HL-60 (cell line): ENCODE data around the gene MYBPC1.
"Not testable (repeated sequence)": the region's sequence is repeated elsewhere in the genome, so short reads cannot be mapped to it uniquely, and the experiment has no call there.

Source experiments
- DNase-seq, 2 experiments: peaks; one replicate each; pipeline ENCODE4 v3.0.0-alpha.2; 2010 to 2020; ENCODE audit warnings: low read depth in 1 of 2, low spot score in 1 of 2
- H3K27ac ChIP-seq: fragments of 250-450 bp; sonication (Bioruptor Pico); replicated peaks from 2 replicates; pipeline ENCODE4 v1.5.1; 2020; ENCODE audit warnings: mild to moderate bottlenecking, moderate library complexity
- H3K27me3 ChIP-seq: fragments of 250-450 bp; sonication (Bioruptor Pico); 2 replicates; pipeline ENCODE4 v1.5.1; 2021; ENCODE audit warnings: mild to moderate bottlenecking, moderate library complexity; ENCODE audit not compliant: insufficient read depth, poor library complexity, severe bottlenecking
- H3K4me3 ChIP-seq: replicated peaks from 2 replicates; pipeline ENCODE4 v1.5.1; 2011; ENCODE audit warnings: mild to moderate bottlenecking, control low read depth, low read length; ENCODE audit not compliant: insufficient read depth
- GABPA ChIP-seq: IDR thresholded peaks from 2 replicates; pipeline ENCODE4 v1.6.1; 2012; ENCODE audit warnings: low read depth
- POLR2AphosphoS5 ChIP-seq: IDR thresholded peaks from 2 replicates; pipeline ENCODE4 v1.6.1; 2012; ENCODE audit warnings: low read depth
- SPI1 ChIP-seq: IDR thresholded peaks from 2 replicates; pipeline ENCODE4 v1.6.1; 2012; ENCODE audit warnings: low read depth, mild to moderate bottlenecking, borderline replicate concordance
- TF ChIP-seq, protein P1 (sequence below): IDR thresholded peaks from 2 replicates; pipeline ENCODE4 v1.6.1; 2012; ENCODE audit warnings: low read depth; ENCODE audit not compliant: insufficient replicate concordance
- TF ChIP-seq, protein P2 (sequence below): IDR thresholded peaks from one replicate; pipeline ENCODE4 v1.5.1; 2011; ENCODE audit warnings: low read length, control low read depth, inconsistent platforms; ENCODE audit not compliant: insufficient read depth

MYBPC1 gene

DNA sequence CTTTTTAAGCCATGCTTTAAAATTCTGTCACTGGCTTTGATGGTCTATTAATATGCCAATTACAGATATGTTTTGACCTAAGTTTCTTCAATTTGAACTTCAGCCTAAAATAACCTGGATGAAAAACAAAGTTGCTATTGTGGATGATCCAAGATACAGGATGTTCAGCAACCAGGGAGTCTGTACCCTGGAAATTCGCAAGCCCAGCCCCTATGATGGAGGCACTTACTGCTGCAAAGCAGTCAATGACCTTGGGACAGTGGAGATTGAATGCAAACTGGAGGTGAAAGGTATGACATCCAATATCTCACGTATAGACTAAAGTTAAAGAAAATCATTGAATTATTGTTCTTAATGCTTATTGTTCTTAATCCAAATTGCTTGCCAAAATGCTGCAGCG is 85.5 kb downstream of the MYBPC1 start:
- Histone ChIP-seq H3K27ac (no peak overlapping the region), H3K27me3 (no peaks in the 10 kb centered on the region), H3K4me3 (no peak overlapping the region)
- DNase-seq = no peak
- no peak for TF ChIP-seq GABPA
- TF ChIP-seq POLR2AphosphoS5 = no peak
- TF ChIP-seq, protein P1, sequence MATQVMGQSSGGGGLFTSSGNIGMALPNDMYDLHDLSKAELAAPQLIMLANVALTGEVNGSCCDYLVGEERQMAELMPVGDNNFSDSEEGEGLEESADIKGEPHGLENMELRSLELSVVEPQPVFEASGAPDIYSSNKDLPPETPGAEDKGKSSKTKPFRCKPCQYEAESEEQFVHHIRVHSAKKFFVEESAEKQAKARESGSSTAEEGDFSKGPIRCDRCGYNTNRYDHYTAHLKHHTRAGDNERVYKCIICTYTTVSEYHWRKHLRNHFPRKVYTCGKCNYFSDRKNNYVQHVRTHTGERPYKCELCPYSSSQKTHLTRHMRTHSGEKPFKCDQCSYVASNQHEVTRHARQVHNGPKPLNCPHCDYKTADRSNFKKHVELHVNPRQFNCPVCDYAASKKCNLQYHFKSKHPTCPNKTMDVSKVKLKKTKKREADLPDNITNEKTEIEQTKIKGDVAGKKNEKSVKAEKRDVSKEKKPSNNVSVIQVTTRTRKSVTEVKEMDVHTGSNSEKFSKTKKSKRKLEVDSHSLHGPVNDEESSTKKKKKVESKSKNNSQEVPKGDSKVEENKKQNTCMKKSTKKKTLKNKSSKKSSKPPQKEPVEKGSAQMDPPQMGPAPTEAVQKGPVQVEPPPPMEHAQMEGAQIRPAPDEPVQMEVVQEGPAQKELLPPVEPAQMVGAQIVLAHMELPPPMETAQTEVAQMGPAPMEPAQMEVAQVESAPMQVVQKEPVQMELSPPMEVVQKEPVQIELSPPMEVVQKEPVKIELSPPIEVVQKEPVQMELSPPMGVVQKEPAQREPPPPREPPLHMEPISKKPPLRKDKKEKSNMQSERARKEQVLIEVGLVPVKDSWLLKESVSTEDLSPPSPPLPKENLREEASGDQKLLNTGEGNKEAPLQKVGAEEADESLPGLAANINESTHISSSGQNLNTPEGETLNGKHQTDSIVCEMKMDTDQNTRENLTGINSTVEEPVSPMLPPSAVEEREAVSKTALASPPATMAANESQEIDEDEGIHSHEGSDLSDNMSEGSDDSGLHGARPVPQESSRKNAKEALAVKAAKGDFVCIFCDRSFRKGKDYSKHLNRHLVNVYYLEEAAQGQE = no peak
- TF ChIP-seq, protein P2, sequence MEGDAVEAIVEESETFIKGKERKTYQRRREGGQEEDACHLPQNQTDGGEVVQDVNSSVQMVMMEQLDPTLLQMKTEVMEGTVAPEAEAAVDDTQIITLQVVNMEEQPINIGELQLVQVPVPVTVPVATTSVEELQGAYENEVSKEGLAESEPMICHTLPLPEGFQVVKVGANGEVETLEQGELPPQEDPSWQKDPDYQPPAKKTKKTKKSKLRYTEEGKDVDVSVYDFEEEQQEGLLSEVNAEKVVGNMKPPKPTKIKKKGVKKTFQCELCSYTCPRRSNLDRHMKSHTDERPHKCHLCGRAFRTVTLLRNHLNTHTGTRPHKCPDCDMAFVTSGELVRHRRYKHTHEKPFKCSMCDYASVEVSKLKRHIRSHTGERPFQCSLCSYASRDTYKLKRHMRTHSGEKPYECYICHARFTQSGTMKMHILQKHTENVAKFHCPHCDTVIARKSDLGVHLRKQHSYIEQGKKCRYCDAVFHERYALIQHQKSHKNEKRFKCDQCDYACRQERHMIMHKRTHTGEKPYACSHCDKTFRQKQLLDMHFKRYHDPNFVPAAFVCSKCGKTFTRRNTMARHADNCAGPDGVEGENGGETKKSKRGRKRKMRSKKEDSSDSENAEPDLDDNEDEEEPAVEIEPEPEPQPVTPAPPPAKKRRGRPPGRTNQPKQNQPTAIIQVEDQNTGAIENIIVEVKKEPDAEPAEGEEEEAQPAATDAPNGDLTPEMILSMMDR = no peak
- no peak for TF ChIP-seq SPI1

DNA sequence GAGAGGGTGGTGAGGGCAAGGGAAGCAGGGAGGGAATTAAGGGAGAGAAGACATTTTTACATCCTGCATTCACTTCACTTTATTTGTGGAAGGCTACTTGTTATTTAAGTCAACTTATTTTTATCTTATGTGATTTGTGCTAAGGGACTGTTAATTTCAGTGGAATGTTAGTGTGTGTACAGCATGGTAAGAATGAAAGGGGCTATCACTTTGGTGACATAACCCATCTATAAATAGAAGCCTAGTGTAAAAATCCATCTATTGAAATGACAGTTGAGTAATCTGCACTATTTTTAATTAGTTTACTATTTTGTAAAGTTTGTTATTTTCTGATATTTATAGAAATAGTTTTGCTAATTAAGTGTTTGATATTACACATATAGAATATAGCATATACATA is 85.9 kb downstream of the MYBPC1 start:
- H3K27ac ChIP-seq = no peak overlapping the region
- TF ChIP-seq, protein P1 = no peak
- no peak for TF ChIP-seq GABPA
- TF ChIP-seq POLR2AphosphoS5 = no peak
- TF ChIP-seq, protein P2 = no peak
- no peak for TF ChIP-seq SPI1
- no peak overlapping the region for H3K4me3 ChIP-seq
- no peak for DNase-seq
- H3K27me3 ChIP-seq = no peaks in the 10 kb centered on the region

DNA sequence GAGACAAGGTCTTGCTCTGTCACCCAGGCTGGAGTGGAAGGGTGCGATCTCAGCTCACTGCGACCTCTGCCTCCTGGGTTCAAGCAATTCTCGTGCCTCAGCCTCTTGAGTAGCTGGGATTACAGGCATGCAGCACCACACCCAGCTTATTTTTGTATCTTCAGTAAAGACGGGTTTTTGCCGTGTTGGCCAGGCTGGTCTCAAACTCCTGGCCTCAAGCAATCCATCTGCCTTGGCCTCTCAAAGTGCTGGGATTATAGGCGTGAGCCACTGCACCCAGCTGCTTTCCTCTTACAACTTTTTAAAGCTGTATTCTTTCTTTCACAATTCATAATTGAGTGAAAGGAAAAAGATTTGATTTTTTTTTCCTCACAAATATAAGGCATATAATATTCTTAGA is 86.9 kb downstream of the MYBPC1 start:
- DNase-seq, H3K27me3 ChIP-seq, H3K4me3 ChIP-seq, H3K27ac ChIP-seq: not testable (repeated sequence)

DNA sequence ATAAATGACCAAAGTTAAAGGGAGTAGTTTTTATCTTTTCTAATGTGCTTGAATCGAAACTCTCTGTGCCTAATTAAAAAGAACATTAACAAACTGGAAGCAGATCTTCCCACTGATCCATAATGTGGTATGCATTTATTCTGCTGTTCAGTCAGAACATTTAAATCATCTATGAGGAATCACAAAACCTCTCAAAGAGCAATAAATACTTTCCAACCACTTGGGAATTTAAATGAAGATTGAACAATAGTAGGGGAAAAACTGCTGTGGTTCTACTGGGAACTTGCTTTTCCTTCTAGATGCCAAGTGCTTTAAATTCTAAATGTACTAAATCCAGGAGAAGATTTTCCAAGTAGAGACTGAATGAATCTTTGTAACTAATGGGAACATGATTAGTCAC is 90.3 kb downstream of the MYBPC1 start:
- Histone ChIP-seq H3K27ac (no peak overlapping the region), H3K4me3 (no peak overlapping the region), H3K27me3 (no peaks in the 10 kb centered on the region)
- DNase-seq = no peak
- TF ChIP-seq SPI1 (no peak), POLR2AphosphoS5 (no peak), GABPA (no peak)
- TF ChIP-seq, protein P2 = no peak
- TF ChIP-seq, protein P1 = no peak
